ENCODE data around the gene NANS. TPM values are rescaled to one million over a fixed set of nuclear protein-coding genes. Genes with fewer than 3 reads are reported as not detected.

Gene NANS, protein sequence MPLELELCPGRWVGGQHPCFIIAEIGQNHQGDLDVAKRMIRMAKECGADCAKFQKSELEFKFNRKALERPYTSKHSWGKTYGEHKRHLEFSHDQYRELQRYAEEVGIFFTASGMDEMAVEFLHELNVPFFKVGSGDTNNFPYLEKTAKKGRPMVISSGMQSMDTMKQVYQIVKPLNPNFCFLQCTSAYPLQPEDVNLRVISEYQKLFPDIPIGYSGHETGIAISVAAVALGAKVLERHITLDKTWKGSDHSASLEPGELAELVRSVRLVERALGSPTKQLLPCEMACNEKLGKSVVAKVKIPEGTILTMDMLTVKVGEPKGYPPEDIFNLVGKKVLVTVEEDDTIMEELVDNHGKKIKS
- total RNA-seq = 43.4 and 43.9 TPM in 2 replicates
- long read RNA-seq, transcript NANS-201 (6 exons, 1,170 nt) = major isoform, 122 of 129 reads
- long read RNA-seq, partial matches to known transcripts = 2 of 129 reads
- long read RNA-seq, other reads (novel, unspliced or antisense) = 5 of 129 reads

DNA sequence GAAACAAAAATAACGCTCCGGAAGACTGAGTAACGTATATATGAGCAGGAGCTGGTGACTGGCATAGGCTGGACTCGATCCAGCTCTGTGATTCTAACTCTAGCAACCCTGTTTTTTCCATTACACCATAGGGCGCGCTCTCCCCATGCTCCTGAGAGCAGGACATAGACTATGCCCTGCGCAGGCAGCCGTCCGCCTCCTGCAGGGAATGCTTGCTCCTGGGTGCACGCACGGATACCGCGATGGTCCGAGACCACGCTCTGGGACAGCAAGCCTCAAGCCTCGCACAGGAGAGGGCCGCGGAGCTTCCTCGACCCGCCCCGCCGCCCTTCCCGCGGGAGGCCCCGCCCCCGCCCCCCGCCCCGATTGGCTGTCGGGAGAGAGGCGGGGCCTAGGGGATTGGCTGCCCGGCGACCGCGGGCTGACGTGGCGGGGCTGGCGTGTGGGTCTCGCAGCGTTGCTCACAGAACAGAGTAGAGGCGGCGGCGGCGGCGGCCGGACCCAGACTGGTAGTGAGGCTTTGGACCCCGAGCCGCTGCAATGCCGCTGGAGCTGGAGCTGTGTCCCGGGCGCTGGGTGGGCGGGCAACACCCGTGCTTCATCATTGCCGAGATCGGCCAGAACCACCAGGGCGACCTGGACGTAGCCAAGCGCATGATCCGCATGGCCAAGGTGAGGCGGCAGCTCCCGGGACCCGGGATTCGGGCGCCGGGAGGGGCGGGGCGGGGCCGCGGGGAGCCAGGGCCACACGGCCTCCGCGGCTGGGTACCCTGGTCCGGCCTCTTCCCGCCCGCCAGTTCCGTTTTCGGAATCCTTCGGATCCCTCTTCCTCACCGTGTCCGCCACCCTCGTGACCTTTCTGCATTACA lies at the start of gene NANS:
TSS of gene NANS (plus strand) at position 464 of the 869 bp plus-strand sequence. CDS start at position 541, 77 bp downstream.
- H3K4me3 Mint-ChIP-seq (ENCODE audit: unreplicated experiment) = peak within 1 kb of the TSS; percentile 94
- peak; percentile 98 for DNase-seq (ENCODE audit: extremely low spot score, unreplicated experiment)
- H3K27me3 Mint-ChIP-seq (ENCODE audit: unreplicated experiment) = no peaks in the 10 kb centered on the region
- peaks cover 8% of the 10 kb centered on the region for H3K36me3 Mint-ChIP-seq (ENCODE audit: unreplicated experiment)
- H3K9me3 Mint-ChIP-seq (ENCODE audit: unreplicated experiment) = no peaks in the 10 kb centered on the region
- TF ChIP-seq CTCF (IDR thresholded peaks at IDR 0.05) = no peak
- peaks cover 19% of the 10 kb centered on the region for H3K4me1 Mint-ChIP-seq (ENCODE audit: unreplicated experiment)
- H3K27ac Mint-ChIP-seq (ENCODE audit: unreplicated experiment) = peak within 1 kb of the TSS; percentile 97

GRCh38 chr9:98007251-98007928 lies 49.1 kb upstream of the NANS start:
- Mint-ChIP-seq H3K9me3 (ENCODE audit: unreplicated experiment) (no peaks in the 10 kb centered on the region), H3K27me3 (ENCODE audit: unreplicated experiment) (no peaks in the 10 kb centered on the region), H3K4me1 (ENCODE audit: unreplicated experiment) (peaks cover 21% of the 10 kb centered on the region), H3K4me3 (ENCODE audit: unreplicated experiment) (no peak overlapping the region), H3K36me3 (ENCODE audit: unreplicated experiment) (peaks cover 61% of the 10 kb centered on the region), H3K27ac (ENCODE audit: unreplicated experiment) (peak overlapping the region; percentile 7)
- TF ChIP-seq CTCF (IDR thresholded peaks at IDR 0.05) = no peak
- DNase-seq (ENCODE audit: extremely low spot score, unreplicated experiment) = no peak

DNA sequence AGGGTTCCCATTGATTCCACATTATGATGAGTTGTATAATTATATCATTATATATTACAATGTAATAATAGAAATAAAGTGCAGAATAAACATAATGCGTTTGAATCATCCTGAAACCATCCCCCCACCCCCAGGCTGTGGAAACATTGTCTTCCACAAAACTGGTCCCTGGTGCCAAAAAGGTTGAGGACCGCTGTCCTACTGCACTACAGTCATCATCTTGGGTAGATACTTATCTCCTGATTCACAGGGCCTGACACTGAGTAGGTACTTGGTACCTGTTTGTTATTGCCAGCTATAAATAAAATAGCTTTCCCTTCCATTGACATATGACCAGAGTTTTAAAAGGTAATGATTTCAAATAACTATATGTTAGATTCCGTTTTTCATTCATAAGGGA lies 47.8 kb upstream of the NANS start:
- peaks cover 66% of the 10 kb centered on the region for H3K36me3 Mint-ChIP-seq (ENCODE audit: unreplicated experiment)
- H3K4me3 Mint-ChIP-seq (ENCODE audit: unreplicated experiment) = no peak overlapping the region
- H3K27ac Mint-ChIP-seq (ENCODE audit: unreplicated experiment) = no peak overlapping the region
- H3K9me3 Mint-ChIP-seq (ENCODE audit: unreplicated experiment) = no peaks in the 10 kb centered on the region
- H3K4me1 Mint-ChIP-seq (ENCODE audit: unreplicated experiment) = peaks cover 20% of the 10 kb centered on the region
- no peak for TF ChIP-seq CTCF (IDR thresholded peaks at IDR 0.05)
- H3K27me3 Mint-ChIP-seq (ENCODE audit: unreplicated experiment) = no peaks in the 10 kb centered on the region
- DNase-seq (ENCODE audit: extremely low spot score, unreplicated experiment) = no peak

DNA sequence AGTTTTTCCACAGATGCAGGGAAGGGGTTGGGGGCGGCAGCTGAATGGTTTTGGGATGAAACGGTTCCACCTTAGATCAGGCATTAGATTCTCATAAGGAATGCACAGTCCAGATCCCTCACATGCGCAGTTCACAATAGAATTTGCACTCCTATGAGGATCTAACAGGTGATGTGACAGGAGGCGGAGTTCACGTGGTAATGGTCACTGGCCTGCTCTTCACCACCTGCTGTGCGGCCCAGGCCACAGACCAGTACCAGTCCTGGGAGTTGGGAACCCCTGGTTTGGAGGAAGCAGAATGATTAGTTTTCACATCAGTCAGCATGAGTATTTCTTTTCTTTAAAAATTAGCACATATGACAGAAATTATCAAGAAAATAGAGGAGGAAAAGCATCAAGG lies 47.1 kb upstream of the NANS start:
- H3K4me3 Mint-ChIP-seq (ENCODE audit: unreplicated experiment) = no peak overlapping the region
- H3K9me3 Mint-ChIP-seq (ENCODE audit: unreplicated experiment) = no peaks in the 10 kb centered on the region
- no peak for TF ChIP-seq CTCF (IDR thresholded peaks at IDR 0.05)
- H3K36me3 Mint-ChIP-seq (ENCODE audit: unreplicated experiment) = peaks cover 67% of the 10 kb centered on the region
- H3K4me1 Mint-ChIP-seq (ENCODE audit: unreplicated experiment) = peaks cover 20% of the 10 kb centered on the region
- no peaks in the 10 kb centered on the region for H3K27me3 Mint-ChIP-seq (ENCODE audit: unreplicated experiment)
- DNase-seq (ENCODE audit: extremely low spot score, unreplicated experiment) = no peak
- H3K27ac Mint-ChIP-seq (ENCODE audit: unreplicated experiment) = peak overlapping the region; percentile 23

Data from osteocyte (in vitro differentiated cells).